NT2/D1 (cell line): Measurements from ENCODE around the gene ORAI2.

ENCODE experiments used
- DNase-seq: peaks from one replicate; pipeline ENCODE4 v3.0.0-alpha.2; 2011; ENCODE audit warnings: low read depth, low spot score
- H3K27me3 ChIP-seq: 2 replicates; pipeline ENCODE4 v1.6.0; 2011; ENCODE audit warnings: mild to moderate bottlenecking; ENCODE audit not compliant: insufficient read length, insufficient read depth
- H3K36me3 ChIP-seq: 2 replicates; pipeline ENCODE4 v1.6.1; 2011; ENCODE audit warnings: mild to moderate bottlenecking, low read length, mixed read lengths; ENCODE audit not compliant: insufficient read depth, insufficient read length
- H3K4me1 ChIP-seq: 2 replicates; pipeline ENCODE4 v1.5.1; 2011; ENCODE audit not compliant: insufficient read depth, insufficient read length
- H3K4me3 ChIP-seq: 2 replicates; pipeline ENCODE4 v1.5.1; 2011; ENCODE audit warnings: low read depth; ENCODE audit not compliant: insufficient read length
- H3K9ac ChIP-seq: 2 replicates; pipeline ENCODE4 v1.6.0; 2011; ENCODE audit warnings: low read depth; ENCODE audit not compliant: insufficient read length
- H3K9me3 ChIP-seq: 2 replicates; pipeline ENCODE4 v1.5.1; 2011; ENCODE audit warnings: mild to moderate bottlenecking, low read length; ENCODE audit not compliant: insufficient read depth
- SUZ12 ChIP-seq: IDR thresholded peaks from 2 replicates; pipeline ENCODE4 v1.6.1; 2011; ENCODE audit not compliant: insufficient read length, insufficient read depth; ENCODE audit errors: extremely low read depth
- YY1 ChIP-seq: IDR thresholded peaks from 2 replicates; pipeline ENCODE4 v1.6.1; 2011; ENCODE audit not compliant: insufficient read length, insufficient read depth
- ZNF274 ChIP-seq: IDR thresholded peaks from 2 replicates; pipeline ENCODE4 v1.6.1; 2011; ENCODE audit warnings: mild to moderate bottlenecking, low read depth, low read length

The ORAI2 gene

GRCh38 chr7:102434039-102434486, 688 bp downstream of the ORAI2 start:
- H3K27me3 ChIP-seq = no peaks in the 10 kb centered on the region
- no peaks in the 10 kb centered on the region for H3K9me3 ChIP-seq
- H3K4me1 ChIP-seq = peaks cover 9% of the 10 kb centered on the region
- no peak for TF ChIP-seq ZNF274
- TF ChIP-seq SUZ12 = no peak
- TF ChIP-seq YY1 = no peak
- H3K36me3 ChIP-seq = peaks cover 15% of the 10 kb centered on the region
- DNase-seq = no peak
- peak overlapping the region; percentile 68 for H3K4me3 ChIP-seq
- H3K9ac ChIP-seq = peak overlapping the region; percentile 80

- no peak for TF ChIP-seq YY1
- no peak for TF ChIP-seq ZNF274
- no peak for TF ChIP-seq SUZ12
- Histone ChIP-seq H3K36me3 (peaks cover 20% of the 10 kb centered on the region), H3K27me3 (no peaks in the 10 kb centered on the region), H3K9me3 (no peaks in the 10 kb centered on the region), H3K4me3 (no peak overlapping the region), H3K4me1 (peaks cover 7% of the 10 kb centered on the region), H3K9ac (no peak overlapping the region)
- no peak for DNase-seq
Measured at GRCh38 chr7:102436118-102436517, 2.7 kb downstream of the ORAI2 start.

DNA sequence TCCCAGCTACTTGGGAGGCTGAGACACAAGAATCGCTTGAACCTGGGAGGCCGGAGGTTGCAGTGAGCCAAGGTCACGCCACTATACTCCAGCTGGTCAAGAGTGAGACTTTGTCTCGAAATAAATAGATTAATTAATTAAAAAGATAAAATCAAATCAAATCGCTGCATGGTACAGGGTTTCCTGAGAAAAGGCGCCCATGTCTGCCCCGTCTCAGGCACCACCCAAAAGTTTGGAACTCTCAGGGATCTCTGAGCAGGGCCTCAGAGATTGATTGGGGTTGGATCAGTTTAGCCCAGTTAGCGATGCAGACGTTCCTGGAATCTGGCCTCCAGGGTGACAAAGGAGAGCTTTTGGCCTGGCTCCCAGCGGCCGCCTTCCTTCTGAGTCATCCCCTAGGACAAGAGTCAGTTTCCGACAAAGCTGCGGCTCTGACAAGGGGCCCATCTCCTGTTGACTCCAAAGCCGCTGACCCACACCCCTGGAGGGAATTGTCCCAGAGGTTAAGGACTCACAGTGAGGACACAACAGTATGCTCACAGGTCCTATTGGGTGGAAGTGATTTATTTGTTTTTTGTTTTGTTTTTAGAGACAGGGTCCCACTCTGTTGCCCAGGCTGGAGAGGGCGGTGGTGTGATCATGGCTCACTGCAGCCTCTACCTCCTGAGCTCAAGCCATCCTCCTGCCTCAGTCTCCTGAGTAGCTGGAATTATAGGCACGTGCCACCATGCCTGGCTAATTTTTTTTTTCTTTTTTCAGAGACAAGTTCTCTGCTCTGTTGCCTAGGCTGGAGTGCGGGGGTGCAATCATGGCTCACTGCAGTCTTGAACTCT, 6.8 kb downstream of the ORAI2 start:
- TF ChIP-seq ZNF274 (no peak), SUZ12 (no peak), YY1 (no peak)
- Histone ChIP-seq H3K9me3 (no peaks in the 10 kb centered on the region), H3K36me3 (peaks cover 35% of the 10 kb centered on the region), H3K27me3 (no peaks in the 10 kb centered on the region), H3K4me1 (no peaks in the 10 kb centered on the region), H3K4me3 (no peak overlapping the region), H3K9ac (no peak overlapping the region)
- peak; percentile 87 for DNase-seq

- H3K4me1 ChIP-seq = peaks cover 8% of the 10 kb centered on the region
- no peaks in the 10 kb centered on the region for H3K27me3 ChIP-seq
- H3K36me3 ChIP-seq = peaks cover 37% of the 10 kb centered on the region
- TF ChIP-seq SUZ12 (no peak), ZNF274 (no peak), YY1 (no peak)
- H3K9ac ChIP-seq = no peak overlapping the region
- H3K9me3 ChIP-seq = no peaks in the 10 kb centered on the region
- DNase-seq = no peak
- H3K4me3 ChIP-seq = no peak overlapping the region
Measured at GRCh38 chr7:102444961-102445673, 11.7 kb downstream of the ORAI2 start.

DNA sequence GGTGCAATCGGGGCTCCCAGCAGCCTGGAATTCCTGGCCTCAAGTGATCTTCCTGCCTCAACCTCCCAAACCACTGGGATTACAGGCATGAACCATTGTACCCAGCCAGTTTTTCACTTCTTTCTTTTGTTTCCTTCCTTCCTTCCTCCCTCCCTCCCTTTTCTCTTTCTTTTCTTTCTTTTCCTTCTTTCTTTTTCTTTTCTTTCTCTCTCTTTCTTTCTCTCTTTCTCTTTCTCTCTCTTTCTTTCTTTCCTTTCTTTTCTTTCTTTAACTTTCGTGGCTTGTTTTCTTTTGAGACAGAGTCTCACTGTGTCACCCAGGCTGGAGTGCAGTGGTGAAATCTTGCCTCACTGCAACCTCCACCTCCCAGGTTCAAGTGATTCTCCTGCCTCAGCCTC, 12.3 kb downstream of the ORAI2 start:
- no peak overlapping the region for H3K4me3 ChIP-seq
- peaks cover 8% of the 10 kb centered on the region for H3K4me1 ChIP-seq
- peaks cover 37% of the 10 kb centered on the region for H3K36me3 ChIP-seq
- DNase-seq = no peak
- H3K27me3 ChIP-seq = no peaks in the 10 kb centered on the region
- no peaks in the 10 kb centered on the region for H3K9me3 ChIP-seq
- H3K9ac ChIP-seq = no peak overlapping the region
- TF ChIP-seq YY1 = no peak
- TF ChIP-seq SUZ12 = no peak
- no peak for TF ChIP-seq ZNF274

DNA sequence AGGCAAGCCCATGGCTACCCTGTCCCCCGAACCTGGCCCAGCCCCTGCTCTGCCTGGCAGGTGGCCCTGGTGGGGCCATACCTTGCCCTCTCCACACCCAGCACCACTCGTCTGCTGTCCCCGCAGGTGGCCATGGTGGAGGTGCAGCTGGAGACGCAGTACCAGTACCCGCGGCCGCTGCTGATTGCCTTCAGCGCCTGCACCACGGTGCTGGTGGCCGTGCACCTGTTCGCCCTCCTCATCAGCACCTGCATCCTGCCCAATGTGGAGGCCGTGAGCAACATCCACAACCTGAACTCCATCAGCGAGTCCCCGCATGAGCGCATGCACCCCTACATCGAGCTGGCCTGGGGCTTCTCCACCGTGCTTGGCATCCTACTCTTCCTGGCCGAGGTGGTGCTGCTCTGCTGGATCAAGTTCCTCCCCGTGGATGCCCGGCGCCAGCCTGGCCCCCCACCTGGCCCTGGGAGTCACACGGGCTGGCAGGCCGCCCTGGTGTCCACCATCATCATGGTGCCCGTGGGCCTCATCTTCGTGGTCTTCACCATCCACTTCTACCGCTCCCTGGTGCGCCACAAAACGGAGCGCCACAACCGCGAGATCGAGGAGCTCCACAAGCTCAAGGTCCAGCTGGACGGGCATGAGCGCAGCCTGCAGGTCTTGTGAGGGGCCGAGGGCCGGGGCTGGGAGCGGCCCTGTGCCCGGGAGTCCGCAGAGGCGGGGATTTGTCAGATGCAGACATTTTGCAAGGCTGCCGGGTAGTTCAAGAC, 13.2 kb downstream of the ORAI2 start:
- H3K9me3 ChIP-seq = no peaks in the 10 kb centered on the region
- peaks cover 36% of the 10 kb centered on the region for H3K36me3 ChIP-seq
- no peak for DNase-seq
- no peak overlapping the region for H3K9ac ChIP-seq
- no peak overlapping the region for H3K4me3 ChIP-seq
- peaks cover 8% of the 10 kb centered on the region for H3K4me1 ChIP-seq
- no peak for TF ChIP-seq SUZ12
- no peaks in the 10 kb centered on the region for H3K27me3 ChIP-seq

GRCh38 chr7:102447311-102447710, 13.9 kb downstream of the ORAI2 start:
- H3K4me3 ChIP-seq = no peak overlapping the region
- no peaks in the 10 kb centered on the region for H3K9me3 ChIP-seq
- peaks cover 29% of the 10 kb centered on the region for H3K36me3 ChIP-seq
- TF ChIP-seq SUZ12 (no peak), YY1 (no peak), ZNF274 (no peak)
- H3K4me1 ChIP-seq = peaks cover 8% of the 10 kb centered on the region
- peak overlapping the region; percentile 11 for H3K9ac ChIP-seq
- DNase-seq = no peak
- no peaks in the 10 kb centered on the region for H3K27me3 ChIP-seq
